SK-N-SH treated with all-trans-retinoic acid at 6 μM for 48 hours (cell line): ENCODE results near the gene INSM1.
A peak's percentile ranks its signal among the peaks of the same experiment; 100 is the strongest.

Experiments used
- ATAC-seq: fragments of 200-7000 bp; cut with Tn5 transposase; 3 replicates; pipeline ENCODE4 v1.9.1; 2020; ENCODE audit warnings: mild to moderate bottlenecking, moderate library complexity
- ARNTL ChIP-seq: fragments of 450-650 bp; formaldehyde crosslinking; IDR thresholded peaks from 2 replicates; pipeline ENCODE4 v1.5.0; 2020; ENCODE audit warnings: low read depth, mild to moderate bottlenecking, moderate library complexity, borderline replicate concordance
- BACH2 ChIP-seq: fragments of 250-450 bp; sonication (Bioruptor Pico); IDR thresholded peaks from 2 replicates; pipeline ENCODE4 v1.9.0; 2021; ENCODE audit warnings: mild to moderate bottlenecking, borderline replicate concordance
- CSDC2 ChIP-seq: fragments of 250-450 bp; sonication (Bioruptor Pico); IDR thresholded peaks from 2 replicates; pipeline ENCODE4 v1.5.0; 2020; ENCODE audit warnings: mild to moderate bottlenecking, moderate library complexity
- ESRRG ChIP-seq: fragments of 250-450 bp; sonication (Bioruptor Pico); IDR thresholded peaks from 2 replicates; pipeline ENCODE4 v1.6.1; 2021; ENCODE audit warnings: mild to moderate bottlenecking
- GLIS3 ChIP-seq: fragments of 250-450 bp; sonication (Bioruptor Pico); IDR thresholded peaks from 2 replicates; pipeline ENCODE4 v1.5.0; 2020; ENCODE audit warnings: mild to moderate bottlenecking, moderate library complexity
- ISL1 ChIP-seq: fragments of 250-450 bp; sonication (Bioruptor Pico); IDR thresholded peaks from 2 replicates; pipeline ENCODE4 v2.1.2; 2022; ENCODE audit warnings: mild to moderate bottlenecking, moderate library complexity
- OSR1 ChIP-seq: fragments of 250-450 bp; sonication (Bioruptor Pico); IDR thresholded peaks from 2 replicates; pipeline ENCODE4 v1.8.0; 2022; ENCODE audit warnings: moderate library complexity, mild to moderate bottlenecking, inconsistent platforms
- PATZ1 ChIP-seq: fragments of 250-450 bp; sonication (Bioruptor Pico); IDR thresholded peaks from 2 replicates; pipeline ENCODE4 v1.8.0; 2020; ENCODE audit warnings: mild to moderate bottlenecking, moderate library complexity, borderline replicate concordance
- POU6F1 ChIP-seq: fragments of 250-450 bp; sonication (Bioruptor Pico); IDR thresholded peaks from 2 replicates; pipeline ENCODE4 v1.8.0; 2021; ENCODE audit warnings: low read depth, mild to moderate bottlenecking, moderate library complexity, borderline replicate concordance
- PPARA ChIP-seq: fragments of 250-450 bp; sonication (Bioruptor Pico); IDR thresholded peaks from 2 replicates; pipeline ENCODE4 v1.5.0; 2020; ENCODE audit warnings: mild to moderate bottlenecking, borderline replicate concordance
- RARB ChIP-seq: fragments of 250-450 bp; sonication (Bioruptor Pico); IDR thresholded peaks from 2 replicates; pipeline ENCODE4 v1.8.0; 2021; ENCODE audit warnings: mild to moderate bottlenecking, moderate library complexity
- SNAI2 ChIP-seq: fragments of 250-450 bp; sonication (Bioruptor Pico); IDR thresholded peaks from 2 replicates; pipeline ENCODE4 v1.5.0; 2020; ENCODE audit warnings: mild to moderate bottlenecking, moderate library complexity
- TCF4 ChIP-seq: fragments of 250-450 bp; sonication (Bioruptor Pico); IDR thresholded peaks from 2 replicates; pipeline ENCODE4 v1.8.0; 2021; ENCODE audit warnings: mild to moderate bottlenecking, moderate library complexity, borderline replicate concordance
- TOX ChIP-seq: fragments of 250-450 bp; sonication (Bioruptor Pico); IDR thresholded peaks from 2 replicates; pipeline ENCODE4 v1.8.0; 2021; ENCODE audit warnings: mild to moderate bottlenecking, moderate library complexity, borderline replicate concordance
- ZC3H10 ChIP-seq: fragments of 250-450 bp; sonication (Bioruptor Pico); IDR thresholded peaks from 2 replicates; pipeline ENCODE4 v1.5.1; 2021; ENCODE audit warnings: mild to moderate bottlenecking, moderate library complexity
- ZFP3 ChIP-seq: fragments of 250-450 bp; sonication (Bioruptor Pico); IDR thresholded peaks from 2 replicates; pipeline ENCODE4 v1.5.0; 2020; ENCODE audit warnings: mild to moderate bottlenecking, moderate library complexity
- ZNF70 ChIP-seq: fragments of 450-650 bp; formaldehyde crosslinking; IDR thresholded peaks from 2 replicates; pipeline ENCODE4 v1.5.0; 2020; ENCODE audit warnings: mild to moderate bottlenecking, moderate library complexity
- ZNF8 ChIP-seq: fragments of 450-650 bp; formaldehyde crosslinking; IDR thresholded peaks from 2 replicates; pipeline ENCODE4 v1.5.0; 2020; ENCODE audit warnings: mild to moderate bottlenecking, moderate library complexity
- TF ChIP-seq, protein P1 (sequence below): fragments of 250-450 bp; sonication (Bioruptor Pico); IDR thresholded peaks from 2 replicates; pipeline ENCODE4 v1.5.1; 2021; ENCODE audit warnings: mild to moderate bottlenecking, moderate library complexity
- TF ChIP-seq, protein P2 (sequence below): fragments of 250-450 bp; sonication (Bioruptor Pico); IDR thresholded peaks from 2 replicates; pipeline ENCODE4 v1.5.0; 2020; ENCODE audit warnings: mild to moderate bottlenecking, moderate library complexity

The INSM1 gene

GRCh38 chr20:20333866-20334265 is 34.0 kb upstream of the INSM1 start:
- ATAC-seq: no peak
- TF ChIP-seq ISL1 (no peak), RARB (CRISPR knock-in tag) (no peak), OSR1 (CRISPR knock-in tag) (no peak)
- TF ChIP-seq, protein P1, sequence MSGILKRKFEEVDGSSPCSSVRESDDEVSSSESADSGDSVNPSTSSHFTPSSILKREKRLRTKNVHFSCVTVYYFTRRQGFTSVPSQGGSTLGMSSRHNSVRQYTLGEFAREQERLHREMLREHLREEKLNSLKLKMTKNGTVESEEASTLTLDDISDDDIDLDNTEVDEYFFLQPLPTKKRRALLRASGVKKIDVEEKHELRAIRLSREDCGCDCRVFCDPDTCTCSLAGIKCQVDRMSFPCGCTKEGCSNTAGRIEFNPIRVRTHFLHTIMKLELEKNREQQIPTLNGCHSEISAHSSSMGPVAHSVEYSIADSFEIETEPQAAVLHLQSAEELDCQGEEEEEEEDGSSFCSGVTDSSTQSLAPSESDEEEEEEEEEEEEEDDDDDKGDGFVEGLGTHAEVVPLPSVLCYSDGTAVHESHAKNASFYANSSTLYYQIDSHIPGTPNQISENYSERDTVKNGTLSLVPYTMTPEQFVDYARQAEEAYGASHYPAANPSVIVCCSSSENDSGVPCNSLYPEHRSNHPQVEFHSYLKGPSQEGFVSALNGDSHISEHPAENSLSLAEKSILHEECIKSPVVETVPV (CRISPR knock-in tag): no peak
- TF ChIP-seq, all 23 proteins: peak for 0

DNA sequence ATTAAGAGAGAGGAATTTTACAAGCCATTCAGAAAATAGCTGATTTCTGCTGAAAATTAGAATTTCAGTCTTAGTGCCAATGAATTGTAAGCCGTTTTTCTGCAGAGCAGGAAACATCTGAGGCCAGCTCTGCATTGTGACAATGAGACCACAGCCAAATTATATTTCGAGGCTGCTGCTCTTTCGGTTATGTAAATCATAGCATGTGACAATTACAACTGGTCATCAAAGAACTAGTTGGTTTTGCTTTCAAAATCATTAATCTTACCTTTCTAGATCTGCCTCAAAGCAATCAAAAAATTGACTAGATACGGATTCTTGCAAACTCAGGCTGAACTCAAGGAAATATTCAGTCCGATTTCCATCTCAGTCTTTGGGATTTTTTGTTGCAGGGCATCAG is 33.4 kb upstream of the INSM1 start:
- ATAC-seq: no peak
- TF ChIP-seq ZNF8 (CRISPR knock-in tag): no peak
- TF ChIP-seq ESRRG: no peak
- TF ChIP-seq CSDC2 (CRISPR knock-in tag): no peak
- no peak for TF ChIP-seq SNAI2 (CRISPR knock-in tag)
- no peak for TF ChIP-seq RARB (CRISPR knock-in tag)
- no peak for TF ChIP-seq TOX (CRISPR knock-in tag)
- TF ChIP-seq, protein P2, sequence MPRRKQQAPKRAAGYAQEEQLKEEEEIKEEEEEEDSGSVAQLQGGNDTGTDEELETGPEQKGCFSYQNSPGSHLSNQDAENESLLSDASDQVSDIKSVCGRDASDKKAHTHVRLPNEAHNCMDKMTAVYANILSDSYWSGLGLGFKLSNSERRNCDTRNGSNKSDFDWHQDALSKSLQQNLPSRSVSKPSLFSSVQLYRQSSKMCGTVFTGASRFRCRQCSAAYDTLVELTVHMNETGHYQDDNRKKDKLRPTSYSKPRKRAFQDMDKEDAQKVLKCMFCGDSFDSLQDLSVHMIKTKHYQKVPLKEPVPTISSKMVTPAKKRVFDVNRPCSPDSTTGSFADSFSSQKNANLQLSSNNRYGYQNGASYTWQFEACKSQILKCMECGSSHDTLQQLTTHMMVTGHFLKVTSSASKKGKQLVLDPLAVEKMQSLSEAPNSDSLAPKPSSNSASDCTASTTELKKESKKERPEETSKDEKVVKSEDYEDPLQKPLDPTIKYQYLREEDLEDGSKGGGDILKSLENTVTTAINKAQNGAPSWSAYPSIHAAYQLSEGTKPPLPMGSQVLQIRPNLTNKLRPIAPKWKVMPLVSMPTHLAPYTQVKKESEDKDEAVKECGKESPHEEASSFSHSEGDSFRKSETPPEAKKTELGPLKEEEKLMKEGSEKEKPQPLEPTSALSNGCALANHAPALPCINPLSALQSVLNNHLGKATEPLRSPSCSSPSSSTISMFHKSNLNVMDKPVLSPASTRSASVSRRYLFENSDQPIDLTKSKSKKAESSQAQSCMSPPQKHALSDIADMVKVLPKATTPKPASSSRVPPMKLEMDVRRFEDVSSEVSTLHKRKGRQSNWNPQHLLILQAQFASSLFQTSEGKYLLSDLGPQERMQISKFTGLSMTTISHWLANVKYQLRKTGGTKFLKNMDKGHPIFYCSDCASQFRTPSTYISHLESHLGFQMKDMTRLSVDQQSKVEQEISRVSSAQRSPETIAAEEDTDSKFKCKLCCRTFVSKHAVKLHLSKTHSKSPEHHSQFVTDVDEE: no peak
- TF ChIP-seq PATZ1 (CRISPR knock-in tag): no peak
- no peak for TF ChIP-seq ARNTL (CRISPR knock-in tag)
- TF ChIP-seq ZFP3: no peak
- no peak for TF ChIP-seq OSR1 (CRISPR knock-in tag)
- TF ChIP-seq, all 23 proteins: peak for 0

GRCh38 chr20:20338133-20338730 is 29.7 kb upstream of the INSM1 start:
- no peak for ATAC-seq
- TF ChIP-seq RARB (CRISPR knock-in tag) (no peak), ISL1 (no peak), ZC3H10 (CRISPR knock-in tag) (no peak), OSR1 (CRISPR knock-in tag) (no peak), POU6F1 (CRISPR knock-in tag) (no peak), GLIS3 (CRISPR knock-in tag) (no peak), ESRRG (no peak), CSDC2 (CRISPR knock-in tag) (no peak), BACH2 (CRISPR knock-in tag) (no peak), ZNF70 (CRISPR knock-in tag) (no peak)

- no peak for ATAC-seq
- TF ChIP-seq ZNF70 (CRISPR knock-in tag) (no peak), ZFP3 (no peak), PPARA (CRISPR knock-in tag) (no peak)
Measured at GRCh38 chr20:20340443-20340842, 27.5 kb upstream of the INSM1 start.

DNA sequence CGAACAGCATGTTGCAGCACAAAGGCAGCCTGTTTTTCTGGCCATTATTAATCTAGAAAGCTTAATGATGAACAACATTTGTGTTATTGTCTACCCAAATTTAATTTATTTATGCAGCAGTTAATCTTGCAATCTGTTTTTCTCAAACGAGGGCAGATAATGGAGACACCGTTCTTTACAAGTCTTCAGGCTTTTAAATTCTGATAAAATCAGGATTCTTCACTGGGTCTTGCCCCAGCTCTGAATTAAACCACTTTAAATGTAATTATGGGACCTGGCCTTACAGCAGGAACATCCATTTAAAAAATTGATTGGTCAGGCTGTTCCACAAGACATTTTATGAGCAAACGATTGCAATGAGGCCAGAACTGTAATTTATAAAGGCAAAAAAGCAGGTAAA is 26.5 kb upstream of the INSM1 start:
- ATAC-seq: no peak
- peak; percentile 47; the same call in 1 of the 2 replicates for TF ChIP-seq ISL1
- no peak for TF ChIP-seq GLIS3 (CRISPR knock-in tag)
- peak; percentile 58; the same call in 1 of the 2 replicates for TF ChIP-seq TCF4 (CRISPR knock-in tag)
